Measurements from ENCODE around the gene CPNE4.

CPNE4 gene

GRCh38 chr3:131856171-131856570, 178.6 kb downstream of the CPNE4 start:
- no peak for DNase-seq

DNA sequence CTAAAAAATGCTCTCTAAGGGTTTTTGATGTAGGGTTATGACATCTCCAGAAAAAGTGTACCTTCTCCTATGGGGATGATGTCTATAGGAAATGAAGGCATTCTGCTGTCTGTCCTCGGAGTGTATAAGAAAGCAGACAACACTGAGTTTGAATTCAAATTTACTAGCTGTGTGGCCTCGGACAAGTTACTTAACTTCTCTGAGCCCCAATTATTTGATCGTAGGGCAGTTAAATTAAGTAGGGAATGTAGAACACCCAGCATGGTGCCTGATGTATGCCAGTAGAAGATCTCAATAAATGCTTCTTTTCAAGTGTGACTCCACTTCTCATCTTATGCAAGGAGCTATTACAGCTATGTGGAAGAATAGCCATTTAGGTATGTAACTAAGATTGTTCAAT, 184.6 kb downstream of the CPNE4 start:
- no peak for DNase-seq

GRCh38 chr3:131849616-131850015, 185.2 kb downstream of the CPNE4 start:
- DNase-seq: no peak

- DNase-seq: no peak
Measured at GRCh38 chr3:131847966-131848510, 186.8 kb downstream of the CPNE4 start.

DNA sequence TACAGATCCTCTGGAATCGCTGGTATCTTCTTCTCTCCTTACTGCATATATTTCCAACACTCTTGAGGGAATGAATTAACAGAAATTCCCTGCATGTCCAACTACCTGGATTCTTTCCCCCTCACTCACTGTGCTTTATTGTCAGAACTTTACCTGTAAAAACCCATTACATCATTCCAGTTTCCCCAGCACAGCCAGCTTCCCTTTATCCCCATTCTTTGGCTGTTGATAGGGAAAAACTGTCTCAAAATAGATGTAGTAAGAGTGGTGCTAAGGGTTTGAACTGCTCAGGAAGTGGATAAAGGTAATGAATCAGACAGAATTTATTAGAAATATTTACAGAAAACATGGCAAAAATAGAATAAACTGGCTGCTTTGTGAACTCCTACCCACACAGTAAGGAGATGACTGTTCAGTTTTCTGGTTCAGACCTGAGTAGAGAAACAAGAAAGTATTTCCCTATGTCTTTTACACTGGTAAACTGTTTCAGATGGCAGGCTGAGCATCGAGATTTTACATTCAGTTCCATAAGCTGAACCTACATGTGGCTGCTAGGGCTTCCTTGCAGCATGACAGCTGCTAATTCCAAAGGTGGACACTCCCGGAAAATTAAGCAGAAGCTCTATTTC, 188.4 kb downstream of the CPNE4 start:
- DNase-seq: no peak

DNA sequence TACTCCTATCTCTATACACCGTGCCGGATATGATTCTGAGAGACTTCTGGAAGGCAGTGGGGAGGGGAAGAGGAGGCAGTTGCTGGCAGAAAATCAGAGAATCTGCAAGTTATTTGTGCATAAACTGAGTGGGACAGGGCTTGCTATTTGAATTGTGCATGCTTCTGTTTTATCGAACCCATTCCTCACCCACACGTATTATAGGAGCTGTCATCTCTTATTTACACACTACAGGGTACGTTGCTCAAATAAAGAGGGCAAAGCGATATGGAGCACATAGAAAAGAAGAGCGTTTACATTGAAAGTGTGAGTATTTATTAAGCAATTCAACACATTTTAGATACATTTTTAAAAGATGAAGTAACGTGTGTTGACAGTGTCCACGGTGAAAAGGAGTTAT, 191.6 kb downstream of the CPNE4 start:
- DNase-seq: no peak

DNA sequence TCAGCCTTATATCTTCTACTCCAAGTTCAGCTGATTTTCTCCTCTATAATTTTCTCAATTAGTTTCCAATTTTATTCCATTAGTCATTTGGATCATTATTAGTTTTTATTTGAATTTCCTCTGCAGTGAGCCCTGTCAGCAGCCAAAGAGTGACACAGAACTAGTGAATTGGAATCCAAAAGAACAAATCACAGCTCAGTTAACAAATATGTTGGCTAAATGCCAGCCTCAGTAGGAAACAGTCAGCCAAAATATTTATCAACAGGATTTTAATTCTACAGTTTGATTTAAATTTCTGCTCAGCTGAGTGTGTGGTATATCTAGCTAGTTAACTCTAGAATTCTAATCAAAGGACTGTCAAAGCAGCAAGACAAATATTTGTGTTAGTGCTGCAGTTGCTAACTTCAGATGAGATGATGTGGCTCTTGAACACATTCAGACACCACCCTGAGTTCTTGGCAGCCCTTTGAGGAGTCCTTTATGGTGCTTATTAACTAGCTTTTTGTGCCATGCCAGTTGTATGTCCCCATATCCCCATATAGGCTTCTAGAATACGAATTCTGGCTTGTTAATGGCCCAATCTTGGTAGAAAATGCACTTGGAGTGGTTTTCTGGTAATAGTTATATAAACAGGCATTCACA, 194.5 kb downstream of the CPNE4 start:
- no peak for DNase-seq

DNA sequence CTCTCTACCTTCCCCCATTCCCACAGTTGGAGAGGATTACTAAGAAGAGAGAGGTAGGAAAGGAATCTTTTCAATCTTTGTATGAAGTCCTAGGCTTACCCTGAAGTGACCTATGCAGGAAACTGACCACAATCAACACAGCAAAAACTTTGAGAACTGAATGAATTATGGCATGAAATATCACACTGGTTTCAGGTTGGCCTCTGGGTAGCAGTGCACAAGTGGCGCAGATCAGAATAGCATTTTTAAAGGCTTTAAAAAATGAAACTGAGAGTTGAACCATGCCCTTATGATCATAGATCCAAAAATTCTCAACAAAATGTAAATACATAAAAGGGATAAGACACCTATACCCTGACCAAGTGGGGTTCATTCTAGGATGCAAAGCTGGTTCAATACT, 198.9 kb downstream of the CPNE4 start:
- no peak for DNase-seq

GRCh38 chr3:131831608-131832007, 203.2 kb downstream of the CPNE4 start:
- no peak for DNase-seq

DNA sequence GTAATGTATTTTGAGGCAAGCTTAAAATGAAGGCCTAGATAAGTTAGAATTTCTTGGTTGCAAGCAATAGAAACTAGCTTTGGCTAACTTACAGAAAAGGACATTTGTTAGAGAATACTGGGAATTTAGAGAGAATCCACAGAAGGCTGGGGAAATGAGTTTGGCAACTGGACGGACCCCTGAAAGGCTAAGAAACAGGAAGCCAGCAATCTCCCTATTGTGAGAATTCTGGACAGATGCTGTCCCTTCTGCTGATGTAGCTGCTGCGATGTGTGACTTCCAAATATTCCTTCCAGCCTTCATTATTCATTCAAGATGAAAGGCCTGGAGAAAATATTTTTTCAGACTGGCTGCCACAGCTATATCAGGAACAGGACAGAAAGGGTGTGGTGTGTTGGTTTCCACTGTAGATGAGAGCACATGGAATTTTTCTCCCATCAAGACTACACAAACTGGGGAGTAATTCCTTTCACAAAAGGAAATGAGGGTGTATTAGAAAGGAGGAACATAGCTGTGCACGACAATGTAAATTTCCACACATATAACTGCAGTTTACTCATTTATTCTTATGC, 213.5 kb downstream of the CPNE4 start:
- DNase-seq: no peak

DNA sequence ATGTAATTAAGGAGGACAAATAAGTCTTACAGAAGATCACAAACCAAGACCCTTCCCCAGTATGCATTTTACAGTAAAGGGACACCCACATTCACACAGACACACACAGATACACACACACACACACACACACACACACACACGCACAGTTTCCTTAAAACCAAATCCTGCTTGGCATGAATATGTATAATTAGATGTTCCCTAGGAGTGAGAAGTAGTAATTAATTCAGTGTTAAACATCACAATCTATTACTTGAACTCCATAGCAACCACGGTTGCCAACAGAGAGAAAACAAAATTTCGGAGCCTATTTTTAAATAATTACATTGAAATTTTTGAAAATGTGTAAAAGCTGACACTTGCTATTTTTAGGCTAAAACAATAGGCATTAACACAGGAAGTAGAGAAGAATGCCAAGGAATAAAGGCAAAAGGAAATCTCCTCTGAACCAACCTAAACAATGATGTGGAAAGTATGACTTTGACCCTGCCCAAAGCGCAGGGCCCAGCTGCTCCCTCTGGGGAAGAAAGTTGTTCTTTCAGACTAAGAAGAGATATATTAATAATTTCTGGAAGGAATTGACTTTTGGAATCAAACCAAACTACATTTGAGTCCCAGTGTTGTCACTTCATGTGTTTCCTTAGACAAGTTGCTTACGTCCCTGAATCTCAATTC, 215.3 kb downstream of the CPNE4 start:
- DNase-seq: no peak

GRCh38 chr3:131812433-131812832, 222.4 kb downstream of the CPNE4 start:
- no peak for DNase-seq

GRCh38 chr3:131811481-131811880, 223.3 kb downstream of the CPNE4 start:
- DNase-seq: no peak

- DNase-seq: no peak
Measured at GRCh38 chr3:131807822-131808221, 227.0 kb downstream of the CPNE4 start.

GRCh38 chr3:131806736-131807135, 228.1 kb downstream of the CPNE4 start:
- DNase-seq: no peak

DNA sequence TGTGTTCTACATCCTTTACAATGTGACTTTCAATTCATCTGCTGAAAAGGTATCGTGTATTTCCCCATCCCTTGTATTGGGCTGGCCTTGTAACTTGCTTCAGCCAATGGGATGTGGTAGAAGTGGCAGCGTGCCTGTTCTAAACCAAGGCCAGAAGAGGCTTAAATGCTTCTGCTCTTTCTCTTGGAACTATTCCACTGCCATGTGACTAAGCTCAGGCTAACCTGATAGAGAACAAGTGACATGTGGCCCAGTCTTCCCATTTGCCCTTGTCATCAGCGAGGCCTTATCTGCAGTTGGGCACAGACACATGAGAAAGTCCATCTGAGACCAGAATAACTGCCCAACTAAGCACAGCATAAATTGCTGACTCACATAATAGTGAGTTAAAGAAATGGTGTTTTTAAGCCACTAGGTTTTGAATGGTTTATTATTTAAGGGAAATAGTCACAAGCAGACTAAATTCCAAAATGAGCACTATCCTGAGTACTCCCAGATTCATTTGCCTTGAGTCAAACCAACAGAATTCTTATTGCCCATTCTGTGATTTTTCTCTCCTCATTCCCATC, 230.2 kb downstream of the CPNE4 start:
- DNase-seq: no peak

DNA sequence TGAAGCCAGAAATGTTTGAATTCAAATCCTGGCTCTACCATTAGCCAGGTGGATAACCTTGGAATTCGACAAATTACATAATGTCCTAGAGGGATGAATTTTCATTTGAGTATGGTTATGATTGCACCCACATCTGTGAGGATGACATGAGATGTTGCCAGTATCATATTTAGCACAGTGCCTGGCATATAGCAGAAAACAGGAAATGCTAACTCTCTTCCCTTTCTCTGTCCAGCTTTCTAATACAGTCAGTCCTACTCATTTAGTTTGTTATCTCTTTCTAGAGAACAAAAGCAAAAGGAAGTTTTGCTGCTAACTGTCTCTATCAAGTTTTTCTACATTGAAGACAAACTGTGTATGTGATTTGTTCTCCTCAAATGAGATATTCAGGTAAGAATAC, 231.7 kb downstream of the CPNE4 start:
- DNase-seq: no peak

- no peak for DNase-seq
Measured at GRCh38 chr3:131802029-131802428, 232.8 kb downstream of the CPNE4 start.

DNA sequence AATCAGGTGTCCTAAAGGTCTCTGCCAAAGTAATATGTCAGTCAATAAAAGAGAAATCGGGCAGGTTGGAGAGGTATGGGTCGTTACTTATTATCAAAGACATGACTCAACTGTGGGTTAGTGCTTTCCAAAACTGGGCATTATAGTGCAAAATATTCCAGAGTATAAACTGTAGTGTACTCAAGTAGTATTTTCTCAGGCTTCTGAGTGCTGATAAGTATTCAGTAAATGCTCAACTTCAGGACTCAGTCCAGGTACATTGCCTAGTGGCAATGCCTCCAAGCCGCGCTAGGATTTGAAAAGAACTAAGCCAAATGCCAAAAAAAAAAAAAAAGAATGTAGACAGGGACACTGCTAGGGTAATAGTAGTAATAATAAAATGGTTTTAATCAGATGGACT, 233.2 kb downstream of the CPNE4 start:
- DNase-seq: no peak

DNA sequence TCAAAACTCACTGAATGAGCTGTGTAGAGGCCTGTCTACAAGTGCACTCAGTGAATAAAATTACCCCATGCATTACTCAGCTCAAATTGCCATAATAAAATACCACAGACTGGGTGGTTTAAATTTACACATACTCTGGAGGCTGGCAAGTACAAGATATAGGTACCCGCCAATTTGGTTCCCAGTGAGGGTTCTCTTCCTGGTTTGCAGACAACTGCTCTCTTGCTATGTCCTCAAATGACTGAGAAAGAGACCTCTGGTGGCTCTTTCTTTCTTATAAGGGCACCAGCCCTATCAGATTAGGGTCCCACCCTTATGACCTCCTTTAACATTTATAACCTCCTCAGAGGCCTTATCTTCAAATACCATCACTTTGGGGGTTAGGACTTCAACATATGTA, 237.0 kb downstream of the CPNE4 start:
- DNase-seq: no peak

GRCh38 chr3:131796558-131797198, 238.1 kb downstream of the CPNE4 start:
- no peak for DNase-seq

DNA sequence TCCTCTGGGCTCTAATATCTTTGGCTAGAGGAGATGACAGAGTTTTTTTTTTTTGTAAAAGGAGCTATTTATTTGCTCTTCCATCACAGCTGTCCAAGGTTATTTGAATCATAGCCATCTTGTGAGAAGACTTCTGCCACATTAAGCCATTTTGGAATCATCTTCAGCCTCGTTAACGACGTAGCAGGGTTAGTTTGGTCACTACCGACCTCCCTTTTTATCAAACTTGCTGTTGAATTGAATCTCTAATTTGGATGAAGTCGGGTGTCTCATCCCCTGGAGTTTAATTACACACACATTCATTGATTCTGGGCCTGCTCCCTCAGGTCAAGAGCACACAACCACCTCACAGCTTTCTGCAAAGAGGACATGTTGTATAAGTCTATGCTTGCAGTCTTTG, 238.7 kb downstream of the CPNE4 start:
- no peak for DNase-seq
